ENCODE measurements around the gene SNX18. TPM values are rescaled to one million over a fixed set of nuclear protein-coding genes. Genes with fewer than 3 reads are reported as not detected.

SNX18 gene
- total and polyA plus RNA-seq, 2 of the 8 experiments (the other 6 are each of a cell fraction or from before 2014, with no cell fraction given): 5.8 to 17.7 TPM

- Histone ChIP-seq H2BK12ac (ENCODE audit: low read depth, low read length) (no peak overlapping the region), H2BK15ac (ENCODE audit: low read length) (no peak overlapping the region), H3K79me2 (ENCODE audit: control insufficient read depth in 1 of 2, insufficient read depth in 2 of 2, low read length in 2 of 2) (peaks cover 0 to 82% of the 10 kb centered on the region in 2 experiments; a peak in 3 of 4 replicates), H4K20me1 (replicated peaks in 1 of 2; ENCODE audit: control insufficient read depth in 1 of 2, insufficient read depth in 2 of 2, low read length in 2 of 2) (peaks cover 0 to 3% of the 10 kb centered on the region in 2 experiments), H3K23ac (ENCODE audit: insufficient read length) (no peak overlapping the region), H3K56ac (replicated peaks; ENCODE audit: insufficient read length, low read depth, low read length) (no peak overlapping the region), H3K27ac (ENCODE audit: low read depth, low read length) (no peak overlapping the region), H2BK120ac (replicated peaks; ENCODE audit: low read depth, low read length) (no peak overlapping the region), H3K18ac (ENCODE audit: extremely low read depth, low read length) (no peak overlapping the region), H3K4me3 (ENCODE audit: extremely low read depth in 1 of 4, insufficient read depth in 2 of 4, low read depth in 3 of 4, low read length in 4 of 4) (no peak overlapping the region), H4K5ac (ENCODE audit: insufficient read length, low read depth, low read length) (no peak overlapping the region), H4K91ac (replicated peaks; ENCODE audit: insufficient read length, low read length) (no peak overlapping the region), H3K4me1 (replicated peaks in 1 of 4; ENCODE audit: control insufficient read depth in 3 of 4, insufficient read depth in 4 of 4, low read length in 3 of 4) (peaks cover 0 to 14% (median 1%) of the 10 kb centered on the region in 4 experiments; a peak in 3 of 7 replicates), H3K36me3 (ENCODE audit: control insufficient read depth in 2 of 4, insufficient read depth in 4 of 4, low read length in 3 of 4) (no peaks in the 10 kb centered on the region), H3K27me3 (replicated peaks in 1 of 4; ENCODE audit: control insufficient read depth in 3 of 4, extremely low read depth in 1 of 4, insufficient read depth in 3 of 4, low read length in 3 of 4) (no peaks in the 10 kb centered on the region), H3K9ac (replicated peaks in 1 of 4; ENCODE audit: extremely low read depth in 1 of 4, low read depth in 3 of 4, low read length in 3 of 4) (no peak overlapping the region), H2AK5ac (ENCODE audit: low read depth, low read length) (no peak overlapping the region), H3K23me2 (ENCODE audit: low read depth, low read length) (no peaks in the 10 kb centered on the region; the same call in 1 of the 2 replicates), H4K8ac (ENCODE audit: extremely low read depth, insufficient read depth, low read length) (no peak overlapping the region), H3K4me2 (ENCODE audit: insufficient read depth in 1 of 2, low read depth in 2 of 2, low read length in 2 of 2) (no peak overlapping the region), H3K9me3 (ENCODE audit: insufficient read depth in 2 of 2, low read depth in 1 of 2, low read length in 1 of 2) (no peaks in the 10 kb centered on the region), H2BK20ac (ENCODE audit: low read length) (no peak overlapping the region), H2AFZ (ENCODE audit: low read length) (no peak overlapping the region), H3K14ac (ENCODE audit: insufficient read length) (no peak overlapping the region), H3K79me1 (ENCODE audit: low read depth, low read length) (peaks cover 9% of the 10 kb centered on the region; the same call in 1 of the 2 replicates), H3K4ac (replicated peaks; ENCODE audit: insufficient read length, low read depth, low read length) (no peak overlapping the region), H2BK5ac (ENCODE audit: low read depth, low read length) (no peak overlapping the region)
- no peak for FAIRE-seq
- DNase-seq (ENCODE audit: low read depth in 1 of 2, low spot score in 2 of 2): no peak
- ChIA-PET CTCF (ENCODE audit: partially characterized antibody) (interaction anchor here (0.7 to 2.4 kb wide), 6 partner anchors 8 to 381 kb away, joined by 3 to 7 read pairs (median 4); no protein-coding TSS in a partner anchor), POLR2A (ENCODE audit: partially characterized antibody) (interaction anchor here (0.8 kb wide), 1 partner anchor 19 kb away, joined by 3 read pairs; no protein-coding TSS in a partner anchor)
- 77% methylated on average over 4 of the region's 4 CpGs; no CpG with 5 or more reads in 1 of the 2 experiments for WGBS, 2 experiments (ENCODE audit: extremely low coverage in 1 of 2, insufficient coverage in 1 of 2, insufficient read length in 1 of 2, insufficient replicate concordance in 2 of 2, low coverage in 1 of 2, low lambda C conversion rate in 2 of 2, missing lambda C conversion rate in 1 of 2)
- TF ChIP-seq SRF (IDR thresholded peaks at IDR 0.05; ENCODE audit: low read depth, low read length) (no peak), SIX5 (IDR thresholded peaks at IDR 0.05; ENCODE audit: low read depth, low read length) (no peak), GABPA (IDR thresholded peaks at IDR 0.05; ENCODE audit: borderline replicate concordance, insufficient read depth, low read length) (no peak), POU5F1 (IDR thresholded peaks at IDR 0.05; ENCODE audit: low read depth, low read length) (no peak), SUZ12 (IDR thresholded peaks at IDR 0.05; ENCODE audit: low read length) (no peak), MAX (IDR thresholded peaks at IDR 0.05) (no peak), CREB1 (IDR thresholded peaks at IDR 0.05) (no peak)
These were observed 7.7 kb downstream of the SNX18 start for GRCh38 chr5:54525261-54525660.

Measured in H1 (cell line).